Suppressor macrophage treated with lipopolysaccharide for 4 hours (primary cell): ENCODE results near the gene TENT5C.

Experiments used
- DNase-seq: peaks from one replicate; pipeline ENCODE4 v3.0.0-alpha.2; 2020

The TENT5C gene

GRCh38 chr1:117657949-117658660, 52.3 kb downstream of the TENT5C start:
- DNase-seq, result no peak

DNA sequence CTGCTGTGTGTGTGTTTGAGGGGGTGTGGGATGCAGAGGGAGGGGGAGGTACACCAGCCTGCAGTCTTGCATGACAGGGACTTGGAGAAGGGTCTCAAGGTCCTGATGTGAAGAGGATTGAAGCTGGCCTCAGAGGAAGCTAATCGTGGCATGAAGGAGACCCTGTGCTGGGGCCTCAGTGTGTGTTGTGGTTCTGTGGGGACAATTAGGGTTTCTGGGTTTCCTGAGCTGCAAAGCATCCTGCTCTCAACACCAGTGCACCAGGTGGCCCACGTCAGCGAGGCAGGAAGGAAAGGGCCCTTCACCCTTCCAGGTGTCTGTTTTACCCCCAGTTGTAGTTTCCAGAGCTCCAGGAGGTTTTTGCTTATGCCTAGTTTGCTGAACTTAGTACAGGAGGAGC, 52.8 kb downstream of the TENT5C start:
- no peak for DNase-seq

DNA sequence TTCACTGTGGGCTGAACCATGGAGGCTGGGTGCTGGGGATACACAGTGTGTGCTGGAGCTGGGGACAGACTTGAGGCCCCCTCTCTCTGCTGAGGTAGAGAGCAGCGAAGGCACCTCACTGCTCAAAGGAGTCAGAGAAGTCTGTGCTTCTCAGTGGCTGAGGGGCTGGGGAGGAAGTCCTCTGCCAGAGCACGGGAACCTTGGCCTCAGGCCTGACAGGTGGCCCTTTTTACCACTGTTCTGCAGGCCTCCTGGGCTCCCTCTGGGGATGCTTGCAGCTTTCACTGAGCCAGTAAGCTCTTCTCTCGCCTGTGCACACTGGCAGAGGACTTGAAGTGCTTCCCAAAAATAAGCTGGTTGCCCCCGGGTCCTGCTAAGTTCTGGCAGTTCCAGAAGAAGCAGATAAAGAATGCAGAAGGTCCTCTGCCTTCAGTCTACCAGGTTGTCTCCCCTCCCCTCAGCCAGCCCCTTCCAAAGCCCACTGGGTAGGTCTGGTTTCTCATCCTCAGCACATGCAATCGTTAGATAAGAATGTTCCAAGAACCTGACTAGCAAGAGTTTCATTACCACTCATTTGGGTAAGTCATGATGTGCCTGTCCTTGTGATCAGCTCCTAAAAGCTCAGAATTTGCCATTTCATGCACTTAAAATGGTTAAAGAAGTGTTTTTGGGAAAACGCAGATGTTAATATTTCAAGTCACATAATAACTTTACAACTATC, 53.9 kb downstream of the TENT5C start:
- no peak for DNase-seq

DNA sequence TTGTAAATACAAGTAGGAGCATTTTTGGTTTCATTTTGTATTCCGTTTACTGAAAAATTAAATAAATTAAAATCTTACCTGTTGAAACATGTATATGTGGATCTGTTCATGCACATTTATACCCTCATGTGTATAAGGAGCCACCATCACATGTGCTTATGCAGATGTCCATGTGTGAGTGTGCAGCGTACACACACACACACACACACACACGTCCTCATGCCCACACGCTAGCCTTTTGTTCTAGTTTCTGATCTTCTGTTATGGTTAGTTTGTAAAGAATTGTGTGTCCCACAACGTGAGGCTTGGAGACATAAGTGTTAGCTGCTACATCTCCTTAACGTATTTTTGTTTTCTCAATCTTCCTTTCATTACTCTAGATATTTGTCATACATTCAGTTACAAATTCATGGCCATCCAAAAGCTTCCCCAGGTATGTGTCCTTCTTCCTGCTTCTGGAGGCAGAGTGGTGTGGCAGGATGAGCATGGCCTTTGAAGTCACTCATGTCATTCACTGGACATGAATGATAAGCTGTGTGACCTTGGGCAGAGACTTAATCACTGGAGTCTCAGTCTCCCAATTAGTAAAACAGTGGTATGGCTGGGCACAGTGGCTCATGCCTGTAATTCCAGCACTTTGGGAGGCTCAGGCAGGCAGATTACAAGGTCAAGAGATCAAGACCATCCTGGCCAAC, 54.6 kb downstream of the TENT5C start:
- no peak for DNase-seq

GRCh38 chr1:117661027-117661426, 55.2 kb downstream of the TENT5C start:
- no peak for DNase-seq

- DNase-seq, result no peak
Observed at GRCh38 chr1:117662667-117663066, 56.8 kb downstream of the TENT5C start.

DNA sequence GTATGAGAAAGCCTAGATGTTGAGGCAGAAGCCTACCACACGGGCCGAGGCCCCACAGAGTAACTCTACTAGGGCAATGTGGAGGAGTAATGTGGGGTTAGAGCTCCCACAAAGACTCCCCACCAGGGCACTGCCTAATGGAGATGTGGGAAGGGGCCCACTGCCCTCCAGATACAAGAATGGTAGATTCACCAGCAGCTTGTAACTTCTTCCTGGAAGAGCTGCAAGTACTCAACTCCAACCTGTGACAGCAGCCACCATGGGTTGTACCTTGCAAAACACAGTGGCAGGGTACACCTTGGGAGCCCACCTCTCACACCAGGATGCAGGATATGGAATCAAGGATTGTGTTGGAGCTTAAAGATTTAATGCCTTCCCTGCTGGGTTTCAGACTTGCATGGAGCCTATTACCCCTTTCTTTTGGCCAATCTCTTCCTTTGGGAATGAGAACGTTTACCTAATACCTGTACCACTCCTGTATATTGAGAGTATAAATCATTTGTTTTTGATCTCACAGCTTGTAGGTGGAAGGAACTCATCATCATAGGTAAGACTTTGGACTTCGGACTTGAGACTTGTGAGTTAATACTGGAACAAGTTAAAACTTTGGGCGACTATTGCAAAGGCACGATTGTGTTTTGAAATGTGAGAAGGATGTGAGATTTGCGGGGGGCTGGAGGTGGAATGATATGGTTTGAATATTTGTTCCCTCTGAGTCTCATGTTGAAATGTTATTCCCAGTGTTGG, 57.5 kb downstream of the TENT5C start:
- no peak for DNase-seq

- no peak for DNase-seq
Observed at GRCh38 chr1:117664314-117664713, 58.5 kb downstream of the TENT5C start.

- no peak for DNase-seq
Observed at GRCh38 chr1:117665556-117666270, 59.9 kb downstream of the TENT5C start.

- no peak for DNase-seq
Observed at GRCh38 chr1:117669572-117669971, 63.7 kb downstream of the TENT5C start.

GRCh38 chr1:117670976-117671780, 65.3 kb downstream of the TENT5C start:
- DNase-seq, result peak; percentile 58

- DNase-seq, result peak; percentile 62
Observed at GRCh38 chr1:117671781-117672501, 66.1 kb downstream of the TENT5C start.

DNA sequence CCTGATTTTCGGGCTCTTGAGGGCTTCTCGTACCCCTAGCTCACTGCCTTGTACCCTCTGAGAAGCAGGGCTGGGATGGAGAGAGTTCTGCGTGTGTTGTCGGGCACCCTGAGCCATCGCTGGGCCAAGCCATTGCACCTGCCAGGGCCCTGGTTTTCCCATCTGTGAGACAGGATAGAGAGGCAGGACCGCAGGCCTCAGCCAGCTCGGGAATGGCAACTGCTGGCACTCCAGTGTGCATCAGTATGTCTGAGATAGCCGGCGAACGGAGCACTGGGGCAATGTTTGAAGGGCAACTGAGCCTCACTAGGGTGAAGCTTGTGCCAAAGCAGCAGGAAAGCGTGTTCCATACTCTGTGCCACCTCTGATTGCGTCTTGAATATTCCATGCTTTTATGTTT, 66.9 kb downstream of the TENT5C start:
- no peak for DNase-seq

GRCh38 chr1:117673405-117673804, 67.6 kb downstream of the TENT5C start:
- peak; percentile 3 for DNase-seq

- DNase-seq, result peak; percentile 9
Observed at GRCh38 chr1:117674521-117675400, 68.9 kb downstream of the TENT5C start.

DNA sequence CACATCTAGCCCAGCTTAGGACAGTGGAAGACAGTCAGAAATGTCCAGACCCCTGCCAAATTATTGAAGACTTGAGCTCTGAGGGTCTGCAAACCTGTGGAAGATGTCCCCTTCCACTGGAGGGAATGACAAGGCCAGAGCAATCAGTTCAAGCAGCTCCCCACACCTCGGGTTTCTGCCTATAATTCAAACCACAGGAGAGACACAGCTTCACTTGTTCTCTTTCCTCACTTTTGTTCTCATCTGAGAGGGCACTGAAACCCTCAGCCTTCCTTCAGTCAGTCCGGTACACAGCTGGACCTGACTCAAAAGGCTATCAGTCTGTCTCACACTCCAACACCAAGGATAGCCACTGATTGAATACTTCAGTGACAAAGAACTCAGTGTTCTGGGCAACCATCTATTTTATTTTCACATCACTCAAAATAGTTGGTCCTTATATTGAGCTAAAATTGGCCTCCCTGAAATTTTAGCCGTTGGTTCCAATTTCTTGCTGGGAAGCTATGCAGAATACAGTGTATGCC, 70.1 kb downstream of the TENT5C start:
- no peak for DNase-seq

DNA sequence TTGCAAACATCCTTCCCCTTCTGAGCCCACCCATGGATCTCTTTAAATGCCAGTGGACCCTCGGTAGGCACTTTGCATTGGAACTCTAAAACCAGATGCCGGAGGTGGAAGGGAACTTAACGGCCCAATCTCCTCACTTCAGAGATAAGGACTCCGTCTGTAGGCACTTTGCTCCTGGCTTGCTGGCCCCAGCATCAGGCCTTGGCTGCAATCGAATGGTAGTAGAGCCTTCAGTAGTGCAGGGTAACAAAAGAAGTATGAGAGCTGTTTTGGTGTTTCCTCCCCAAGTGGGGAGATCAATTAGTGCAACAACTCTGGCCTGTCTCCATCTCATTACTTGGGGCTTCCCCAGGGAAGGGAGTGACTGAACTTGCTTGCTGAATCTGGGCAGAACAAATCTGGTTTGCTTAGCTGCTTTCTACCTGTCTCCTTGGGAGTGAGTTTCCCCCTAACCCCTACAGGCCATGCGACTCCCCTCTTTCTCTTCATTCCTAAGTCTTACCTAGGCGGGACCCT, 70.8 kb downstream of the TENT5C start:
- no peak for DNase-seq
